GM21360 (cell line): ENCODE results near the gene IFITM1.
"Not testable (repeated sequence)": the region's sequence is repeated elsewhere in the genome, so short reads cannot be mapped to it uniquely, and the experiment has no call there.

Experiments used
- ATAC-seq: cut with Tn5 transposase; IDR thresholded peaks from one replicate; pipeline ENCODE4 v1.9.1; 2021; ENCODE audit warnings: mild to moderate bottlenecking, moderate library complexity; ENCODE audit not compliant: unreplicated experiment

Gene IFITM1

DNA sequence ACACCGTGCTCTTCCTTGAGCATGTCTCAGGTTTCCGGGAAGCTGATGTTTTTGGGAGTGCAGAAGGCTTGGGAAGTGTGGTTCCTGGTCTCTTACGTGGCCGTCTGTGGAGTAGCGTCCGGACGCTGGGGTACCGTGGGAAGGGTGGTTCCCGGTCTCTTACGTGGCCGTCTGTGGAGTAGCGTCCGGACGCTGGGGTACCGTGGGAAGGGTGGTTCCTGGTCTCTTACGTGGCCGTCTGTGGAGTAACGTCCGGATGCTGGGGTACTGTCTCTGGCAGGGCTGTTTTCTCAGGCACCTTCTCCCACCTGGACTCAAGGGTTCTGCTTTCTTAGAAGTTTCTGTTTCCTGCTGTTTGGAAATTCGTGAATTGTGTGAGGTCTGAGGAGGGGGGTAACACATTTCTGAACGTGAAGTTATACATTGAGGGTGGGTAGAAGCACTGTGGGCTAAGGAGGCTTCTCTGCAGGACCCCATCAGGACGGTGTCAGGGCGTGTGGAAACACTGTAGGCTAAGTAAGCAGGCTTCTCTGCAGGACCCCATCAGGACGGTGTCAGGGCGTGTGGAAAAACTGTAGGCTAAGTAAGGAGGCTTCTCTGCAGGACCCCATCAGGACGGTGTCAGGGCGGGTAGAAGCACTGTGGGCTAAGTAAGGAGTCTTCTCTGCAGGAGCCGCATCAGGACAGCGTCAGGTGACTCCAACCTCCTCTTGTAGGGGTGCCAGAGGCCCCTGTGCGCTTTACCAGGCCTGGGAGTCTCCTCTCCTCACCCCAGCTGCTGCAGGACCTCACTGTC is 12.2 kb downstream of the IFITM1 start:
- no peak for ATAC-seq

DNA sequence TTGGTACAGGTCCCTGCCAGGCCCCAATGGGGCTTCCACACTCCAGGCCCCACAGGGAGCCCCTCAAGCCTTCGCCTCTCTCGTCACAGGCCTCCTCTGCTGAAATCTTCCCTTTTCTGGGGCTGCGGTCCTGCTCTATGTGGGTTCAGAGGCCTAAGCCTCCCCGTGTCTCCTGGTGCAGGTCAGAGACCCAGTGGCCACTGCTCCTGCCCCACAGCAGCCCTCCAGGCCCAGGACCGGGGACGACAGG is 12.7 kb downstream of the IFITM1 start:
- no peak for ATAC-seq

DNA sequence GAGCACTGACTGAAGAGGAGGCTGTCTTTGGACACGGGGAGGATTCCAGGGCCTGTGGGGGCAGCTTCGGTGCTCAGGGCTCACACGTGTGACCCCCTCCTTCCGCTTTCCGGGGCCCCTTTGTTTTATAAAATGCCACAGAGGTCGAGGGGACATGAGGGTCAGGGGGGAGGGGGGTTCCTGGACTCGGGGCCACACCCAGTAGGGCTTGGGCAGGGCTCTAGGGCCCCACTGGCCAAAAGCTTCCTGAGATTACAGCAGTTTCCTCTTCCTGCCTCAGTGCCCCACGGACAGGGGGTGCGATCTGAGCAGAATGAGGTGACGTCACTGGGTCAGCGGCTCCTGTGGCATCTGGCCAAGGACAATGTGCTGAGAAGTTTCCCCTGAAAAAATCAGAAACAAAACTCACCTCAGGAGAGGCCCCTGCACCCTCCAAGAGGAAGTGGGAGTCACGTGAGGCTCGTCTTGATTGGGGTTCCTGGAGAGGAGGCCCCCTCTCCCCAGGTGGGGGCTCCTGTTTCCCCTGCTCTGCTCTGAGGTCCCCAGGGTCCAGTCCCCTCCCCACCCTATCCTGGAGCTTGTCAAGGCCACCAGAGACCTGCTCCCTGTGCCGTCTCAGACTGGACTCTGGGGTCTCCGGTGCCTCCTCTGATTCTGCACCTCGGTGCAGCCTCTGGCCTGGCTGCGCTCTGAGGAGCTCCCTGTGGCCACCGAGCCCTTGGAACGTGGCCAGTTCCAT is 13.2 kb downstream of the IFITM1 start:
- ATAC-seq, result peak; percentile 81

DNA sequence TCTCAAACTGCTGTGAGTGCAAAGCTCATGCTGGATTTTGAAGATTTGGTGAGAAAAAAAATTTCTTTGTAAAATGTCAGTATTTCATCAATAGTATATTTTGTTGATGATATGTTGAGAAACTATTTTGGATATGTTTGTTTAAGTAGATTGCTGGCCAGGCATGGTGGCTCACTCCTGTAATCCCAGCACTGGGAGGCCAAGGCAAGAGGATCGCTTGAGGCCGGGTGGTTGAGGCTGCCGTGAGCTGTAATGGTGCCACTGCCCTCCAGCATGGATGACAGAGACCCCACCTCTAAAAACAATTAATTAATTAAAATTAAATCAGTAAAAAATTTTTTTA is 13.7 kb downstream of the IFITM1 start:
- ATAC-seq, result no peak

DNA sequence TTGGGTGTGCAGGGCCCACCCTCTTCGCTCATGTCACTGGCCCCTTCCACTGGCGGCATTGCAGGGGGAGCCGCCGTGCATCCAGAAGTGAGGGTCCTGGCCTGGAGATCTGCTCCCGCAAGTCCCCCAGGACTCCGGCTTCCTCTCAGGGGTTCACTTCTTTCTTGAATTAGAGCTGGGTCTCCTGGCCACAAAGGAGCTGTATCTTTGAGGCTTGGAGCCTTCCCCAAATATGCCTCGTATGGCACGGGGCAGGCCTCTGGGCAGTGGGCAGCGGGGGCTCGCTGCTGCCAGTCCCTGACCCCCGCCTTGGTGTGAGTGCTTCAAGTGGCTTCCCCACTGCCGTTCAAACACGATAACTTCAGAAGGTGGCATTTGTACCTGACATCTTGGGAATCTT is 14.2 kb downstream of the IFITM1 start:
- no peak for ATAC-seq

DNA sequence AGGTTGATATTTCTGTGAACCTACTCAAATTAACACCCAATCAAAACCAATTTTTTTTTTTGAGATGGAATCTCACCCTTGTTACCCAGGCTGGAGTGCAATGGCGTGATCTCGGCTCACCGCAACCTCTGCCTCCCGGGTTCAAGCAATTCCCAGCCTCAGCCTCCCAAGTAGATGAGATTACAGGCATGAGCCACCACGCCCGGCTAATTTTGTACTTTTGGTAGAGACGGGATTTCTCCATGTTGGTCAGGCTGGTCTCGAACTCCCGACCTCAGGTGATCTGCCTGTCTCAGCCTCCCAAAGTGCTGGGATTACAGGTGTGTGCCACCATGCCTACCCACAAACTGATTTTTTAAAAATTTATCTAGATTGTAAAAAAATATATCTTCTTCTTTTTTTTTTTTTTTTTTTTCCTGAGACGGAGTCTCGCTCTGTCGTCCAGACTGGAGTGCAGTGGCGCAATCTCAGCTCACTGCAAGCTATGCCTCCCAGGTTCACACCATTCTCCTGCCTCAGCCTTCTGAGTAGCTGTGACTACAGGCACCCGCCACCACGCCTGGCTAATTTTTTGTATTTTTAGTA is 14.8 kb downstream of the IFITM1 start:
- ATAC-seq, result not testable (repeated sequence)

DNA sequence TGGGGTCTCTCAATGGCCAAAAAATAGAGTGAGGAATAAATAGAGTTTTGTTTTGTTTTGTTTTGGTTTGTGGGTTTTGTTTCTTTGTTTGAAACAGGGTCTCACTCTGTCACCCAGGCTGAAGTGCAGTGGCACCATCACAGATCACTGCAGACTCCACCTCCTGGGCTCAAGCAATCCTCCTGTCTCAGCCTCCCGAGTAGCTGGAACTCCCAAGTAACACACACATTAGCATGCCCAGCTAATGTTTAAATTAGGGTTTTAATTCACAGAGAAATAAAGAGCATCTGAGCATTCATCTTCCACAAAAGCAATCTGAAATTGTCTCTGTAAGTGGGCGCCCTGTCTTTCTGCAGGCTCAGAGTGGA is 16.0 kb downstream of the IFITM1 start:
- no peak for ATAC-seq

DNA sequence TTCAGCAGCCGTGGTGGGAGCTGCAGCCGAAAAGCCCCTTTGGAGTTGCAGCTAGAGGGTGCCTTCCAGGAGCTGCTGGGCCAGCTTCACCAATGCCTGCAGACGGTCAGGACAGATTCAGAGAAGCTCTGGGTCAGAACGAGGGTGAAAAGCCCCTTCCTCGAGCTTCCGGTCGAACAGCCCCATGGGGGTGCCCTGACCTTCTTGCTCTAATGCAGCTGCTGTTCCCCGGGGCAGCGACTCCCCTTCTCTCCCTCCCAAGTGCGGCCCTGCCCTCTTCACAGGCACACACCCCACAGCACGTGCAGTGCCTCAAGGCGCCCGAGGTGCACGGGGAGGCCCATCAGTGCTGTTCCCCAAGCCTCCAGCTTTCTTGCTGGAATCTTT is 16.5 kb downstream of the IFITM1 start:
- no peak for ATAC-seq

DNA sequence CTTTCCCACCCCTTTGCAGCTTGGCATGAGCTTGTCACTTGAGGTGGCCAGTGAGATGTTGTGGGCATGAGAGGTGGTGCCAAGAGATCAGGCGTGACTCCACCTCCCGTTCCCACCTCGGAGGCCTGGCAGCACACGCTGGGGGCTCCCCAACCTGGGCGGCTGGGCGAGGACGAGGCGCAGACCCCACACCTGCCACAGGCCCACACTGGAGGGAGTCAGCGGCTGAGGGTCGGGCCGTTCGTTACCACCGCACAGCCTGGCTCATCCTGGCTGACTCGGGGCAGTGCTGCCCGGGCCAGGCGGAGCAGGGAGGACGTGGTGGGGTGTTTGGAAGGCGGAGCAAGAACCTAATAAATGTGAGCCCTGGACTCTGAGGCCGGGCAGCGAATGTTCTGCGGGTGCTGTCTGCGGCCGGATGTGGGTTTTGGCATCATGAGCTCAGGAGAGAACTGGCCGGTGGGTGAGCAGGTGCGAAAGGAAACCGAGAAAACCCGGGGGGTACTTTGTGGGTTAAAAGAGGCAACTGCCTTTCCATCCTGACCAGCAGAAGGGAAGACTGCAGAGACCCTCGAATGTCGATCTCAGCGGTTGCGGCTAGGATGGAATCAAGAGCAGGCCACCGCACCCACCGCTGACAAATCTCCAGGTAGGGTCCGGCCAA is 17.0 kb downstream of the IFITM1 start:
- ATAC-seq, result no peak

DNA sequence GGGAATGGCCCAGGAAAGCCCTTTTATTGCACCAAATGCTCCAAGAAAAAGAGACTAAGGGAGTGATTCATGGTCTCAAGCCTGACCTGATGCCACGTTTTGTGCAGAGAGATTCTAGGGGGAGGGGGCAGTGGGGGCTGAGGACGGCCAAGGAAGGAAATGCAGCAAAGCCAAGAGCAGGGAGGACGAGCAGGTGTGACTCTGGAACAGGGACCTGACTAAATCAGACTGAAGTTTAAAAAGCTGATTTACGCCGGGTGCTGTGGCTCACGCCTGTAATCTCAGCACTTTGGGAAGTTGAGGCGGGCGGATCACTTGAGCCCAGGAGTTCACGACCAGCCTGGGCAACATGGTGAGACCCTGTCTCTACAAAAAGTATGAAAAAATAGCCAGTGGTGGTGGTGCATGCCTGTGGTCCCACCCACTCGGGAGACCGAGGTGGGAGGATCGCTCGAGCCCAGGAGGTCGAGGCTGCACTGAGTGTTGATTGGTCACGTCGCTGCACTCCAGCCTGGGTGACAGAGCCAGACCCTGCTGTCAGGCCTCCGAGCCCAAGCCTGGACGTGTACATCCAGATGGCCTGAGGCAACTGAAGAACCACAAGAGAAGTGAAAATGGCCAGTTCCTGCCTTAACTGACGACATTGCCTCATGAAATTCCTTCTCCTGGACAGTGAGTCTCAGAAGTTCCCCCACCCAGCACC is 17.7 kb downstream of the IFITM1 start:
- ATAC-seq, result no peak

DNA sequence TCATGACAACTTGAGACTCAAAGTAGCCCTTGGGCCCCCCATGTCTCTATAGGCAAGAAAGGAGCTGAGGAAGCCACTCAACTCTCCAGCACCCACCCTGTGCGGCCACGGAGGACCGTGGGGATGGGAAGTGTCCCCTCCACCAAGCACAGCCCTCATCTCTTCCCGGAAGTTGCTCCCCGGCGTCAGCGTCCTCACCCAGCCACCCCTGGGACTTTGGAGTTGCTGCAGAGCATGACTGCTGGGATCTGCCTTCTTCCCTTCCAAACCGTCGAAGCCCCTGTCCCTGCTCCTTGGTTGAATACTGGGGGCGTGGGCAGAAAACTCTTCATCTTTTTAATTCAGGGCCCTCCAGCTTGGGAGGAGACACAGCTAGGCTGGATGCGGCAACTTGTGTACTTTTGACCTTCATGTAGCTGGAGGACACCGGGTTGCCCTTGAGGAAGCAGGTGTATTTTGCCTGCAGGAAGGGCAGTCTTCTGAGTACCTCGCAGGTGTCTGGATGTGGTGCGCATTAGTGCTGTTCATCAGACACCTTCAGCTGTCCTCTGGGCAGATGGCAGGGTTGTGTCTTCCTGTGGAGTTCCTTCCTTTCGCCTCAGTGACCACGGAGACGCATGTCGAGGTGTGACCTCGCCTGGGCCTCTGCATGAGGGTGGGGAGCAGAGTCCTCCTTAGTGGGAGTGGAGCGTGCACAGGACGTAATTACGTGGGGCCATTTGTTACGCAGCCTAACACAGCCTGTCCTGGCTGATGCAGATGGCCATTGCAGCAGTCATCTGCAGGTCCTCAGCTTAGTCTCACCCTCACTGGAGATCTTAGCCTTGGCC is 19.0 kb downstream of the IFITM1 start:
- no peak for ATAC-seq

DNA sequence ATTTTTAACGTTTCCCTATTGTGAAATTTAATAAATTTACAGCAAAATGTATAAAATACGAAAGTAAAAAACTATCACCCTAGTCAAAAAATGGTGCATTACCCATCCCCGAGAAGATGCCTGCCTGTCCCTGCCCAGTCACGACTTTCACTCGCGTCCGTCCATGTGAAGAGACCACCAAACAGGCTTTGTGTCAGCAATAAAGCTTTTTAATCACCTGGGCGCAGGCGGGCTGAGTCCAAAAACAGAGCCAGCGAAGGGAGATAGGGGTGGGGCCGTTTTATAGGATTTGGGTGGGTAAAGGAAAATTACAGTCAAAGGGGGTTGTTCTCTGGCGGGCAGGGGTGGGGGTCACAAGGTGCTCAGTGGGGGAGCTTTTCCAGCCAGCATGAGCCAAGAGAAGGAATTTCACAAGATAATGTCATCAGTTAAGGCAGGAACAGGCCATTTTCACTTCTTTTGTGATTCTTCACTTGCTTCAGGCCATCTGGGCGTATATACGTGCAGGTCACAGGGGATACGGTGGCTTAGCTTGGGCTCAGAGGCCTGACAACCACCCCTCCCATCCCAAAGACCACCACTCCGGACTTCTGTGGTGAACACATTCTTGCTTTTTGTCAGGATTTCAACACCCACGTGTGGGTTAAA is 19.9 kb downstream of the IFITM1 start:
- not testable (repeated sequence) for ATAC-seq

DNA sequence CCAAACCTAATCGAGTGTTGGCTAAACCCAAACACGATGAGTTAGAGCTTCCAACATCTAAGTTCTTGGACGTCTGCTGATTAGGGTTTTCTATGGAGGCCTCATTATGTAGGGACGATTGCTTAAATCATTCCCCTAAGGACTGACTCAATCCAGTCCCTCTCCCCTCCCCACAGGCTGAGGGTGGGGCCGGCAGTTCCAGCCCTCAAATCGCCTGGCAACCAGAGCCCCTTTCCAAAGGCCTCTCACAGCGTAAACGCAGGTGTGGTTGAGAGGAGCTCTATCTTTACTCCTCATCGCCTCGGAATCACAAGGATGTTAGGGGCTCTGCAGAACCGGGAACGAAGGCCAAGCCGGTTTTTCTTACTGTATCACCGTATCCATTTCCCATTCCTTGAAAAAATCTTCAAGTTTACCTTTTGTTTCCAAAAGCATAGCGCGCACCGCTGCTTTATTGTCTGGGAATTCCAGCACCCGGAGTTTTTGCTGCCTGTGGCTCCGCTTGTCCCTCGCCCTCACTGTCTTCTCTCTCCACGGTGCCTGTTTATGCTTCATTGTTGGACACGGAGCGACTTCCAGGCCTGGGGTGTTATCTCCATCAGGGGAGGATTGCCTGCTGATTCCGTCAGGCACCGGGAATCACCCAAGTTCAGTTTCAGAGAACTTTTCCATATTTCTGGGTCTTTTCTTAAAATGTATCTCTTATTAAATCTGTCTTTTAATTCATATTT is 20.6 kb downstream of the IFITM1 start:
- no peak for ATAC-seq

DNA sequence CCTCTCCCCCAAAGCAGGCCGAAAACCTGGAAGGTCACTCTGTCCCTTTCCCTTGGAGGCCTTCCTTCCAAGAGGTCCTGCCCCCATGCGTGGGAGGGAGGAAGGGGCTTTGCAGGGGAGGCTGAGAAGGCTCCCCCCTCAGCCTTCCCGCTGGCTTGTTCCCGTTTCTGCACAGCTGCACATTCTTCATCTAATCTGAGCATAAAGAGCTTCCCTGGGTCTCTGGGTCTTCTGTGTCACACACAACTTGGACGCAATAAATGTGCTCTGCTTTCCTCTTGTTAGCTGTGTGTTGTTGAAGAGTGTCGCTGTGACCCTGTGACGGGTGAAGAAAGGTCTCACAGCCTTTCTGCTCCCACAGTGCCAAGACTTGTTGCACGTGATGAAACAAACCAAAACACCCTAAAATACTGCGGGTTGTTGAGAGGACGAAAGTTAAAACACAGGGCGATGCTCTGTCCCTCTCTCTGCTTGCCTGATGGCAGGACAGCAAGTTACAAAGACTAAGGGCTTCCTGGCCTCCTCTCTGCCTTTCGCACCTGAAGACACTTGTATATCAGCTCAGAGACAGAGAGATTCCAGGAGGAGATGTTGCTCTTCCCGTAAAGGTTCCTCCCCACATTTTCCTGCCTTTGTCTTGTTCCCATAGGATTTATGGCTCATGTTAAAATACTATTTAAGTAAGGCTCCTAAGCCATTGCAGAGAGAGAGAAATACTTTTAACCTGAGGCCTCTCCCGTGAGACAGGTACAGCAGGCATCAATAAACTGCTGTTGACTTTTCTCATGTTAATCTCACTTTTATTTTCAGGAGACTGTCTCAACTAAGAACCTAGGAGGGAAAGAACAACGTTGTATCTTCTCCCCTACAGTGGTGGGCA is 22.2 kb downstream of the IFITM1 start:
- ATAC-seq, result no peak

DNA sequence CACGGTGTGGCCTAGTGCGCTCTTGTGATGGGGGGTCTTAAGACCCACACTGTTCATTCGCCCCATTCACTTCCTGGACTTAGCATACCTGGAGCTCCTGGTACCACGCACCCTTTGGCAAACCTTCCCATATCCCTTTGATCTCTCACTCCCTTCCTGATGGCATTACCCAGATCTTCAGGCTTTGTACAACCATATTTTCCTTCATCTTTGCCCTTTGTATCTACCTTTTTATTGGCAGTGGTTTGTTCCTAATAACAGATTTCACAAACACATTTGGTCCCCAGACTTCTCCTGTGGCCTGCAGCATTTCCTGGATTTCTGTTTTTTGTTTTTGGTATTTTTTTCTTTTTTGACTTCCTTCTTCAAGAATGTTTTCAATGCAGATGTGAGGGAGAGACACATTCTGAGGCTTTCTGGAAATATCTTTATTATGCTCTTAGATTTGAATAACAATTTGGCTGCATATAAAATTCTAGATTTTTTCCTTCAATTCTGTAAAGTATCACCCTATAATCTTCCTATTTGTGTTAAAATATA is 22.9 kb downstream of the IFITM1 start:
- no peak for ATAC-seq

DNA sequence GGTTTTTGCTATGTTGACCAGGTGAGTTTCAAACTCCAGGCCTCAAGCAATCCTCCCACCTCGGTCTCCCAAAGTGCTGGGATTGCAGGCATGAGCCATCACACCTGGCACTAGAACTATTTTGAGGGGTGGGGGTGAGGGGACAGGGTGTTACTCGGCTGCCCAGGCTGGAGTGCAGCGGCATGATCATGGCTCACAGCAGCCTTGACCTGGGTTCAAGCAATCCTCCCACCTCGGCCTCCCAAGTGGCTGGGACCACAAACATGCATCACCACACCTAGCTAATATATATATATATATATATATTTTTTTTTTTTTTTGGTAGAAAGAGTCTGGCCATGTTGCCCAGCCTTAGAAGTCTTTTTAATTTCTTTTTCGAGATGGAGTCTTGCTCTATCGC is 23.9 kb downstream of the IFITM1 start:
- no peak for ATAC-seq

DNA sequence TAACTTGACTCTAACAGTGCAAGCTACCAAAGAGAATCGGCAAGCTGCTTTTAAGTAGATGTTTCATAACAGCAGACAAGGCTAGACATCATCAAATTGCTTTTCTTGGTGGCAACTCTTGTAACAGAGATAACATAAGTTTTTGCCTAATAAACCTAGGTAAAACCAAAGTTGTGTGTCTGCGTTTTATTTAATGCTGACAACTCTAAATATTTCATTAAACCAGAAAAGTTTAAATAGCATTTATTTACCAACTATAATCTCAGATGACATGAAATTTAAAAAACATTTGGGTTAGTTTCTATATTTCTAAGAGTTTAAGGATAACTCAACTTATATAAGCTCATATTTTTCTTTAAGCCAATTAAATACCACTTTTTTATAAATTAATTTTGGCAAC is 26.1 kb downstream of the IFITM1 start:
- no peak for ATAC-seq
